Stimulated activated CD4-positive, alpha-beta T cell treated with anti-CD3 and anti-CD28 coated beads, Interleukin-2, amount 100 ng/mL, for 48 hours (primary cell): Measurements from ENCODE around the gene DTX1.
"Not testable (repeated sequence)": the region's sequence is repeated elsewhere in the genome, so short reads cannot be mapped to it uniquely, and the experiment has no call there.

ENCODE experiments used
- DNase-seq, 2 donors: peaks; one replicate each; pipeline ENCODE4 v3.0.0-alpha.2; 2020

The DTX1 gene

DNA sequence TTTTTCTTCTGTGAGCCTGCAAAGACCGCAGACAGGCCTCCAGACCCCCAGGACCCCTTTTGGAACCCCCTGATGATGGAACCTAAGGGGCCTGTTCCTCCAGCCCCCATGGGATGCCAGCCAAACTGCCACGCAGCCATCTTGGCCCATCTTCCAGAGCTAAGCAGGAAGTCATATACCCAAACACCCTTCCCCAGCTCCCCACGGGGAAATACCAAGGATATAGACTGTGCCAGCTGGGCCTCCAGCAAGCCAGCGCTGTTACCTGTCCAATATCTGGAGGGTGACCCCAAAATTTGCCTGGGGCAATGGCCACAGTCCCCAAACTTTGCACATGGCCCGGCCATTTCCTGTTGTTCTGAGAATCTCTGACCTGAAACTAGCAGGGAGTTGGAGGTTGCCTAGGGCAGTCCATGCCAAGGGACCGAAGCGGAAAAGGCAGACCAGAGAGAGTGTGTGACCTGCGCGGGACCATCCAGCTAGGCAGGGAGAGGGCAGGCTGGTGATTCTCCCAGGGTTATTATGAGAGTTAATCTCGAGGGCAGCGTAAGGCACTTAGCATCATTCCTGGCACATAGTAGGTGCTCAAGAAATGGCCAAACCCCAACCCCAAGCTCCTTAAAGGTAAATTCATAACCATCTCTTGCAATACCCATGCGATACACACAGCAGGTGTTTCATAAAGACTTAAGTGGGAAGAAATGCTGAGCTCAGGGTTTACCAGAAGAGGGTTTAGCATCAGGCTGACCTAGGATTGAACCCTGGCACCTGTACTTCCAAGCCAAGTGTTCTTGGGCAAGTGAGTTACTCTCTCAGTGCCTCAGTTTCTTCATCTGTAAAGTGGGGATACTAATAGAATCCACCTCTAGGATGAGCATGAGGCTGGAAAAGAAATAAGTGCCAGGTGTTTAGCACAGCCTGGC lies 81.6 kb downstream of the DTX1 start:
- no peak for DNase-seq

DNA sequence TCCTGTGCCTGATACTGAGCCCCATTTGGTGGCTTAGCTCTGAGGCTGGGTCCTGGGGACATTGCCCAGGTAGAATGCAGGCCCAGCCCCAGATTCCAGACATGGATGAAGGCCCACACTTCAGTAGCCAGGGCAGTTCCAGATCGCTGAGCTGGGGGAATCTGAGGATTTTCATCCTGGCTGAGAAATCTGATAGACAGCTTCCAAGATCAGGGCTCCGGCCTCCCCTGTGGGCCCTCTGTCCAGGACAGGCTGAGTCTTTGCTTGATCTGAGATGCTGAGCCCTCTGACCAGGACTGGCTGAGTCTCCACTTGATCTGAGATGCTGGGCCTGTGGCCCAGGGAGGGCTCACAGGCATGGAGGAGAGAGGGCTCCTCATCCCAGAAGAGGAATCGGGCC lies 82.3 kb downstream of the DTX1 start:
- DNase-seq: no peak

DNA sequence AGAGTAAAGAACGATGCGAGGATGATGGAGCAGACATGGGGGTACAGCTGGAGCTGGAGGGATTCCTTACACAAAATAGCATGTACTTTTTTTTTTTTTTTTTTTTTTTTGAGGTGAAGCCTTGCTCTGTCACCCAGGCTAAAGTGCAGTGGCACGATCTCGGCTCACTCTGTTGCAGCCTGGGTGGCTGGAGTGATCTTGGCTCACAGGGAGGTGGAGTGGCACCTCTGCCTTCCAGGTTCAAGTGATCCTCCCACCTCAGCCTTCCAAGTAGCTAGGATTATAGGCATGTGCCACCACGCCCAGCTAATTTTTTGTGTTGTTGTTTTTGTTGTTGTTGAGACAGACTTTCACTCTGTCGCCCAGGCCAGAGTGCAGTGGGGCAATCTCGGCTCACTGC lies 84.2 kb downstream of the DTX1 start:
- no peak for DNase-seq

DNA sequence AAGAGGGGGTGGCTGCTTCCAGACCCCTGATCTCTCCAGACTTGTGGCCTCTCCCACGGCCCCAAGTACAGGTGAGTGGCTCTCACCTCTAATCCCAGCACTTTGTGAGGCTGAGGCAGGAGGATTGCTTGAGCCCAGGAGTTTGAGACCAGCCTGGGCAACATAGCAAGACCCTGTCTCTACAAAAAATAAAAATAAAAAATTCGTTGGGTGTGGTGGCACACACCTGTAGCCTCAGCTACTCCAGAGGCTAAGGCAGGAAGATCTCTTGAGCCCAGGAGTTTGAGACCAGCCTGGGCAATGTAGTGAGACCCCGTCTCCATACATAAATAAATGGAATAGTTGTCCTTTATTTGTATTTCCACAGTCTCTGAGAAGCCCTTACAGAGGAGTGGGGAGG lies 85.2 kb downstream of the DTX1 start:
- not testable (repeated sequence) for DNase-seq

DNA sequence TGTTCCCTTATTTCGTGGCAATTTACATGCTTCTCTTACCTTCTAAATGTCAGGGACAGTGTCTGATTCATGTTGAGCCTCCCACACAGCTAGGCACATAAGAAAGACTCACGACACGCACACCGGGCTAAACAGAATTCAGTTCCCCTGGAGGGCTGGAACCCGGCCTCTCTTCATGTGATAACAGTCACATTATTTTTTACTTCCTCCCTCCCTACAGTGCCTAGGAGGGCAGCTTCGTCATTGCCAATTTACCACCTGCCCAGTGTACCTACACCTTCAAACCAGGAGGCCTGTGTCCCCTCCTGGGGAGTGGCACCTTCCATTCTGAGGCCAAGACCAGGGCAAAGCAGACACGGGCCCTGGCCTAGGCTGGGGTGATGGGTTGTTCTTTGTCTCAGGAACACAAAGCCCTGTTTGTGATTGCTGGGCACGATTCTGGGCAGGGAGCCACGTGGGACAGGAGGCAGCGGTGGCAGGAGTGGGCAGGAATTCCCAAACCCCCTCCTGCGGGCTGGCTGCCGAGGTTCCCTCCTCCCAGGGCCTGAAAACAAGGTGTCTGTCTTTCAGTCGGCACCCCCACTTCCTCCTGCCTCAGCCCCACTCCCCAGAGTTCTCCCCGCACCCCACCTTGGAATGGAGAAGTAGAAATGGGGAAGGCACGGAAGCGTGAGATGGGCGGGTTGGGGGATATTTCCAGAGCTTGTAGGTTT lies 85.8 kb downstream of the DTX1 start:
- no peak for DNase-seq

DNA sequence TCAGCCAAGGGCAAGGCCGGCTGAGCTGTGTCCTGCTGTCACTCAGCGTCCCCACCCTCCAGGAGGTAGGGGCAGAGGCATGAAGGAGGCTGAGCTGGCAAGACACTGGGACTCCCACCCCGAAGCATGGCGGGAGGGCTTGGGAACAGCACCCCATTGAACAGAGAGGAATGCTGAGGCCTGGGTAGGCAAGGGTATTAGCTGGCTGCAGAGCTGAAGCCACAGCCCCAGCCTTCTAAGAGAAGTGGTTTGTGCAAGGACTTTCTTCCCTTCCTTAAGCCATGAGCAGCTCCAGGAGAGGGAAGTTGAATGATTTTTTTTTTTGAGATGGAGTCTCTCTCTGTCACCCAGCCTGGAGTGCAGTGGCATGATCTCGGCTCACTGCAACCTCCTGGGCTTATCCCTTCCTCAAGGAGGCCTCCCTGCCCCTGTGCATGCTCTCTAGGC lies 86.4 kb downstream of the DTX1 start:
- no peak for DNase-seq

DNA sequence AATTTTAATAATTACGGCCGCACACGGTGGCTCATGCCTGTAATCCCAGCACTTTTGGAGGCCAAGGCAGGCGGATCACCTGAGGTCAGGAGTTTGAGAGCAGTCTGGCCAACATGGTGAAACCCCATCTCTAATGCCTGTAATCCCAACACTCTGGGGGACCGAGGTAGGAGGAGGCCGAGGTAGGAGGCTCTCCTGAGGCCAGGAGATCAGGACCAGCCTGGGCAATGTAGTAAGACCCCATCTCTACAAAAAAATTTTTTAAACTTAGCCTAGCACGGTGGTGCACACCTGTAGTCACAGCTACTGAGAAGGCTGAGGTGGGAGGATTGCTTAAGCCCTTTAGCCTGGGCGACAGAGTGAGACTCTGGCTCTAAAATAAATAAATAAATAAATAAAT lies 87.4 kb downstream of the DTX1 start:
- no peak for DNase-seq

DNA sequence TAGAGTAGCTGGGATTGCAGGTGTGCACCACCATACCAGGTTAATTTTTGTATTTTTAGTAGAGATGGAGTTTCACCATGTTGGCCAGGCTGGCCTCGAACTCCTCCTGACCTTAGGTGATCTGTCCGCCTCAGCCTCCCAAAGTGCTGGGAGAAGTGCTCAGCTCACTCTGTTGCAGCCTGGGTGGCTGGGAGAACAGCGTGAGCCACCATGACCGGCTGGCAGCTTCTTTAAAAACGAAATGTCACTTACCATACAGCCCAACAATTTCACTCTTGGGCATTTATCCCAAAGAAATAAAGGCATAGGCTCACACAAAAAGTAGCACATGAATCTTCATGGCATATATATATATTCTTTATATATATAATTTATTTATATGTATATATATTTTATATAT lies 88.3 kb downstream of the DTX1 start:
- no peak for DNase-seq

DNA sequence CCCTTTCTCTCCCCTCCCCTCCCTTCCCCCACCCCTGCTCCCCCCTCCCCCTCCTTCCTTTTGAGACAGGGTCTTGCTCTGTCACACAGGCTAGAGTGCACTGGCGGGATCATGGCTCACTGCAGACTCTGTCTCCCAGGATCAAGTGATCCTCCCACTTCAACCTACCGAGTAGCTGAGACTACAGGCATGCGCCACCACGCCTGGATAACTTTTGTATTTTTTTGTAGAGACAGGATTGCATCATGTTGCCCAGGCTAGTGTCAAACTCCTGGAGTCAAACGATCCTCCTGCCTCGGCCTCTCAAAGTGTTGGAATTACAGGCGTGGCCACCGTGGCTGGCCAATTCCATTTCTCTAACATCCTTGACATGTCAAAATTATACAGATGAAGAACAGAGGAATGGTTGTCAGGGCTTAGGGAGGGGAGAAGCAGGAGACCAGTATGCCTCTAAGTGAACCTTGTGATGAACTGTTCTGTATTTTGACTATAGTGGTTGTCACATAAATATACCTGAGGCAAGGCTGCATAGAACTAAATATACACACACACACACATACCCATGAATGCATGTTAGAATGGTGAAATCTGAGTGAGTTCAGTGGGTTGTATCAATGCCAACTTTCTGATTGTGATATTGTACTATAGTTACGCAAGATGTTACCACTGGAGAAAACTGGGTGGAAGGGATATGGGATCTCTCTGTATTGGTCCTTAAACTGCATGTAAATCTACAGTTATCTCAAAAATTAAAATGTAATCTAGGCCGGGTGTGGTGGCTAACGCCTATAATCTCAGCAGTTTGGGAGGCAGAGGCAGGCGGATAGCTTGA lies 89.4 kb downstream of the DTX1 start:
- no peak for DNase-seq

DNA sequence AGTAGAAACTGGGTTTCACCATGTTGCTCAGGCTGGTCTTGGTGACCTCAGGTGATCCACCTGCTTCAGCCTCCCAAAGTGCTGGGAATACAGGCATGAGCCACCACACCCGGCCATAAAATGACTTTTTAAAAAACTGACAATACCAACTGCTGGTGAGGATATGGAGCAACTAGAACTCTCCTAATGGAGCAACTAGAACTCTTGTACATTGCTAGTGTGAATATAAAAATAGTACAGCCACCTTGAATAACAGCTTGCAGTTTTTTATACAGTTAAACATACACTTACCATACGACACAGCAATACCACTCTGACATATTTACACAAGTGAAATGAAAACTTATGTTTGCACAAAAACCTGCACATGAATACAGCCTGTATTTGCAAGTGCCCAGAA lies 90.5 kb downstream of the DTX1 start:
- DNase-seq: no peak
